Measurements from ENCODE around the gene BABAM2.

Gene BABAM2

GRCh38 chr2:27911458-27912210 is 21.1 kb downstream of the BABAM2 start:
- TF ChIP-seq CTCF (conservative IDR thresholded peaks at IDR 0.05; ENCODE audit: control insufficient read depth, insufficient read depth, low read depth, low read length), result no peak
- no peak overlapping the region for H3K4me3 ChIP-seq (ENCODE audit: control insufficient read depth, low read depth, low read length)
- DNase-seq (ENCODE audit: low read depth), result no peak

DNA sequence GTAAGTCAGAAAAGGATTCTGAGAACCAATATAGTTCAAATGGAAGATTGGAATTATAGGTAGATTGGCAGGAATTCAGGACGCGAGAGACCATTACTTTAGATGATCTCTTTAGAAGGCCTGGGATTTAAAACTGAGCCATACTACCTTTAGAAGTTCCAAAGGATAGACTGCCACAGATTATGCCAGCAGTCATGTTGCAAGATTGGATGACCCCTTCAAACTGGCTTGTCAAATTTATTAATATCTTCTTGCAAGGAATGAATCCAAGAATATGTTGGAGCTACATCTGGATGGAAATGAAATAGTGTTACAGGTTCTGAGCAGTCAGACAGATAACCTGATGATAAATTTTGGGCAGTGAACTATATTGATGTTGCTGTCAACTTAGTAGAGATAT is 22.0 kb downstream of the BABAM2 start:
- no peak for DNase-seq (ENCODE audit: low read depth)
- no peak for TF ChIP-seq CTCF (conservative IDR thresholded peaks at IDR 0.05; ENCODE audit: control insufficient read depth, insufficient read depth, low read depth, low read length)
- no peak overlapping the region for H3K4me3 ChIP-seq (ENCODE audit: control insufficient read depth, low read depth, low read length)

DNA sequence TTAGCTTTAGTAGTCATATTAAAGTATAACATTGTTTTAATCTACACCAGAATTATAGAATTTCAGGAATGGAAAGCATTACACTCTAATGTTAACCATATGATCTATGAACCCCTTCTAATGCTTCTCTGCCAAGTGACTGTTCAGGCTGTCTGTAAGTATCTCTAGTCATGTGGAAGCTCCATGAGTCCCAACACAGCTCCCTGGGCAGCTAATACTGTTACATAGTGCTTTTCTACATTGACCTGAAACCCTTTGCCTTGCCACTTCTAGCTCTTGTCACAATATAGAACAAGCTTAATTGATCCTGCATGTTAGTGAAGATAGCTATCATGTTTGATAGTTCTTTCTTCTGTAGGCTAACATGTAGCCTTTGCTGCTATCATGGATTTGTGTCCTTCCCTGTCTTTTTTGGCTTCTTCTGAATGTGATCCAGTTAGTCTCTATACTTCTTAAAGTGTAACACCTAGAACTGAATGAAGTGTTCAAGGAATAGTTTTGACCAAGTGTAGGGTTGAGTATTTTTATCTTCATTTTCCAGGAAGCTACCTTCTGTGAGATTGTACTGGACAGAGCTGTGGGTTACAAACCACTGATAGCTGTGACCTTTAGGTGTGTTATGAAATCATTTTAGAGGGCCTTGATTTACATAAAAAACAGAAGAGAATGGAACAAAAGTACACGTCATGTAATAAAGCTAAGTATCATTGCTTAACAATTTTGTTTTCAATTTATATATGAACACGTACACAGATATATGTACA is 23.7 kb downstream of the BABAM2 start:
- no peak for TF ChIP-seq CTCF (conservative IDR thresholded peaks at IDR 0.05; ENCODE audit: control insufficient read depth, insufficient read depth, low read depth, low read length)
- DNase-seq (ENCODE audit: low read depth), result peak; percentile 40
- H3K4me3 ChIP-seq (ENCODE audit: control insufficient read depth, low read depth, low read length), result no peak overlapping the region

DNA sequence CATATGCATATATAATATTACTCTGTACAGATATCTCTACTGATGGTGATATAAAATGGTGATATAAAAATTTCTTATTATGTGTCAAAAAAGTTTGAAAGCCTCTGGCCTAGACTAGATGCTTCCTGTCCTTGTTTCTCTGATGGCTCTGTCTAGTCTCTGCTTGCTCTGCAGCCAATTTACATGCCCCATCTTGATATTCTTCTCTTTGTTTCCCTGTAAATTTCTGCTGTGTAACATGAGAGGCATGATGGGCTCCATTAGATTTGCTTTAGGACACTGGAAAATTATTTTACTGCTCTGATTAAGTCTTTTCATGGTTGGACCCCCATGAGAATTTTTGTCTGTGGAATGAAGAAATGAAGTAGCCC is 24.3 kb downstream of the BABAM2 start:
- no peak for TF ChIP-seq CTCF (conservative IDR thresholded peaks at IDR 0.05; ENCODE audit: control insufficient read depth, insufficient read depth, low read depth, low read length)
- H3K4me3 ChIP-seq (ENCODE audit: control insufficient read depth, low read depth, low read length), result no peak overlapping the region
- no peak for DNase-seq (ENCODE audit: low read depth)

GRCh38 chr2:27915191-27915590 is 24.7 kb downstream of the BABAM2 start:
- H3K4me3 ChIP-seq (ENCODE audit: control insufficient read depth, low read depth, low read length), result no peak overlapping the region
- DNase-seq (ENCODE audit: low read depth), result peak; percentile 67
- TF ChIP-seq CTCF (conservative IDR thresholded peaks at IDR 0.05; ENCODE audit: control insufficient read depth, insufficient read depth, low read depth, low read length), result no peak

DNA sequence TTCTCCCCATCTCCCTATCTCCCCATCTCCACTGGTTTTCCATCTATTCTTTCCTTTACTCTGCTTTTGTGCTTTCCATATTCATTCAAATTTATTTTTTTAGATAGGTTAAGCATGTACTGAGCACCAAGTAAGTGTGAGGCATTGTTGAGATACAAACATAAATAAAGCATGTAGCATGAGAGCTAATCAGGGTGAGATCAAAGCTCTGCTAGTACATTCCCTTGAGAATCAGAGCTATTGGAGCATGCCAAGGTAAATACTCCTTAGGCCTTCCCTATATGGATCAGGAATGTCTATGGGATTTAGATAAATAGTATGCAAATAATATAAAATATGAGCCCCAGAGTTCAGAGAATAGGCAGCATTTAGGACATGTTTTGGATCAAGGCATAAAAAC is 25.3 kb downstream of the BABAM2 start:
- H3K4me3 ChIP-seq (ENCODE audit: control insufficient read depth, low read depth, low read length), result no peak overlapping the region
- no peak for TF ChIP-seq CTCF (conservative IDR thresholded peaks at IDR 0.05; ENCODE audit: control insufficient read depth, insufficient read depth, low read depth, low read length)
- DNase-seq (ENCODE audit: low read depth), result peak; percentile 27
